ENCODE data around the gene DHX8.
"Not testable (repeated sequence)": the region's sequence is repeated elsewhere in the genome, so short reads cannot be mapped to it uniquely, and the experiment has no call there.

GRCh38 chr17:43451741-43452140 lies 32.0 kb upstream of the DHX8 start:
- TF ChIP-seq CTCF, POLR2A (IDR thresholded peaks at IDR 0.05): not testable (repeated sequence)

All from thyroid gland (tissue), 4 donors.